H9 (cell line): Measurements from ENCODE around the gene POU2AF3. TPM values are rescaled to one million over a fixed set of nuclear protein-coding genes. Genes with fewer than 3 reads are reported as not detected.

Experiments used
- DNase-seq: peaks from one replicate; pipeline ENCODE4 v3.0.0-alpha.2; 2017
- H2AFZ ChIP-seq: one replicate; pipeline ENCODE4 v1.6.1; 2013; ENCODE audit warnings: mild to moderate bottlenecking, low read length, control low read depth, moderate library complexity
- H2AK5ac ChIP-seq: 2 replicates; pipeline ENCODE4 v1.6.1; 2013; ENCODE audit warnings: low read length, control low read depth, mixed read lengths; ENCODE audit not compliant: insufficient read length
- H2BK120ac ChIP-seq: one replicate; pipeline ENCODE4 v1.6.1; 2013; ENCODE audit warnings: low read depth, mild to moderate bottlenecking, low read length, control low read depth, inconsistent platforms; ENCODE audit not compliant: poor library complexity, severe bottlenecking
- H2BK12ac ChIP-seq: 2 replicates; pipeline ENCODE4 v1.6.1; 2013; ENCODE audit warnings: low read length, control low read depth, mixed read lengths, low read depth; ENCODE audit not compliant: insufficient read length
- H2BK15ac ChIP-seq: 2 replicates; pipeline ENCODE4 v1.6.1; 2013; ENCODE audit warnings: low read depth, low read length, control low read depth
- H2BK20ac ChIP-seq: one replicate; pipeline ENCODE4 v1.6.1; 2013; ENCODE audit warnings: low read depth, mild to moderate bottlenecking, low read length, control low read depth, inconsistent platforms; ENCODE audit not compliant: poor library complexity, severe bottlenecking
- H2BK5ac ChIP-seq: 2 replicates; pipeline ENCODE4 v1.6.1; 2013; ENCODE audit warnings: low read length, control low read depth, mixed read lengths; ENCODE audit not compliant: insufficient read length
- H3K14ac ChIP-seq: 2 replicates; pipeline ENCODE4 v1.6.1; 2013; ENCODE audit warnings: low read length, control low read depth; ENCODE audit not compliant: insufficient read depth
- H3K18ac ChIP-seq: 2 replicates; pipeline ENCODE4 v1.6.1; 2013; ENCODE audit warnings: low read depth, mild to moderate bottlenecking, mixed read lengths, low read length, control low read depth; ENCODE audit not compliant: insufficient read length
- H3K23ac ChIP-seq: 2 replicates; pipeline ENCODE4 v1.6.1; 2013; ENCODE audit warnings: low read length, control low read depth, mixed read lengths, low read depth; ENCODE audit not compliant: insufficient read length
- H3K23me2 ChIP-seq: 2 replicates; pipeline ENCODE4 v1.6.1; 2013; ENCODE audit warnings: low read depth, mild to moderate bottlenecking, mixed read lengths, low read length, control low read depth; ENCODE audit not compliant: insufficient read length, poor library complexity, severe bottlenecking
- H3K27ac ChIP-seq: 2 replicates; pipeline ENCODE4 v1.5.1; 2013; ENCODE audit warnings: low read length, control low read depth, mixed read lengths, low read depth; ENCODE audit not compliant: insufficient read length
- H3K27me3 ChIP-seq: 2 replicates; pipeline ENCODE4 v1.6.1; 2013; ENCODE audit warnings: low read length, control low read depth, inconsistent platforms; ENCODE audit not compliant: insufficient read depth
- H3K4ac ChIP-seq: 2 replicates; pipeline ENCODE4 v1.6.1; 2013; ENCODE audit warnings: low read depth, mild to moderate bottlenecking, control low read depth, inconsistent platforms, low read length, moderate library complexity
- H3K4me1 ChIP-seq: 2 replicates; pipeline ENCODE4 v1.6.1; 2013; ENCODE audit warnings: low read length, control low read depth, inconsistent platforms; ENCODE audit not compliant: insufficient read depth
- H3K4me2 ChIP-seq: 2 replicates; pipeline ENCODE4 v1.6.1; 2013; ENCODE audit warnings: low read length, control low read depth, mixed read lengths; ENCODE audit not compliant: insufficient read length, insufficient read depth
- H3K56ac ChIP-seq: 2 replicates; pipeline ENCODE4 v1.6.1; 2013; ENCODE audit warnings: low read depth, mild to moderate bottlenecking, mixed read lengths, low read length, control low read depth; ENCODE audit not compliant: insufficient read length
- H3K79me1 ChIP-seq: 2 replicates; pipeline ENCODE4 v1.6.1; 2013; ENCODE audit warnings: low read depth, mild to moderate bottlenecking, moderate library complexity, low read length, control low read depth, inconsistent platforms; ENCODE audit not compliant: insufficient read depth, poor library complexity, severe bottlenecking
- H3K79me2 ChIP-seq: 2 replicates; pipeline ENCODE4 v1.6.1; 2013; ENCODE audit warnings: low read length, control low read depth, inconsistent platforms; ENCODE audit not compliant: insufficient read depth
- H3K9ac ChIP-seq: 2 replicates; pipeline ENCODE4 v1.6.1; 2013; ENCODE audit warnings: low read length, control low read depth, mixed read lengths; ENCODE audit not compliant: insufficient read length; ENCODE audit errors: extremely low read depth
- H3K9me3 ChIP-seq: one replicate; pipeline ENCODE4 v1.6.1; 2013; ENCODE audit warnings: low read depth, low read length, inconsistent platforms; ENCODE audit not compliant: control insufficient read depth
- H3T11ph ChIP-seq: one replicate; pipeline ENCODE4 v1.6.1; 2013; ENCODE audit warnings: mild to moderate bottlenecking, low read length, control low read depth, inconsistent platforms
- H4K20me1 ChIP-seq: one replicate; pipeline ENCODE4 v1.6.1; 2013; ENCODE audit not compliant: control insufficient read depth, insufficient read length, insufficient read depth
- H4K5ac ChIP-seq: 2 replicates; pipeline ENCODE4 v1.6.1; 2013; ENCODE audit warnings: low read depth, mild to moderate bottlenecking, mixed read lengths, low read length, control low read depth; ENCODE audit not compliant: insufficient read length
- H4K8ac ChIP-seq: replicated peaks from 2 replicates; pipeline ENCODE4 v1.6.1; 2013; ENCODE audit warnings: low read length, control low read depth, mixed read lengths, low read depth; ENCODE audit not compliant: insufficient read length
- H4K91ac ChIP-seq: 2 replicates; pipeline ENCODE4 v1.6.1; 2013; ENCODE audit warnings: low read depth, mild to moderate bottlenecking, moderate library complexity, mixed read lengths, low read length, control low read depth; ENCODE audit not compliant: insufficient read length
- H3K27ac Mint-ChIP-seq, 3 experiments: 2 replicates in 2 of 3; 3 replicates in 1 of 3; pipeline ENCODE4 v1.8.0; 2020 to 2021; ENCODE audit warnings: mixed read lengths in 3 of 3, mild to moderate bottlenecking in 1 of 3, moderate library complexity in 1 of 3
- H3K27me3 Mint-ChIP-seq: 2 replicates; pipeline ENCODE4 v1.8.0; 2021; ENCODE audit warnings: low read depth, mild to moderate bottlenecking, moderate library complexity, mixed read lengths
- H3K36me3 Mint-ChIP-seq, 3 experiments: 2 replicates in 2 of 3; 3 replicates in 1 of 3; pipeline ENCODE4 v1.8.0; 2020 to 2021; ENCODE audit warnings: low read depth in 3 of 3, mixed read lengths in 3 of 3; ENCODE audit not compliant: insufficient read depth in 1 of 3
- H3K4me1 Mint-ChIP-seq, 2 experiments: 2 replicates each; pipeline ENCODE4 v1.8.0; 2020; ENCODE audit warnings: mixed read lengths in 2 of 2
- H3K4me3 Mint-ChIP-seq, 2 experiments: 2 replicates in 1 of 2; 3 replicates in 1 of 2; pipeline ENCODE4 v1.8.0; 2020 to 2021; ENCODE audit warnings: mild to moderate bottlenecking in 2 of 2, mixed read lengths in 2 of 2, moderate library complexity in 1 of 2
- H3K9me3 Mint-ChIP-seq, 2 experiments: 2 replicates in 1 of 2; 3 replicates in 1 of 2; pipeline ENCODE4 v1.8.0; 2020; ENCODE audit warnings: mild to moderate bottlenecking in 2 of 2, mixed read lengths in 2 of 2, moderate library complexity in 1 of 2
- CTCF ChIP-seq: fragments of 200-600 bp; sonication (generic); conservative IDR thresholded peaks from 3 replicates; pipeline ENCODE4 v1.8.0; 2021; ENCODE audit warnings: antibody characterized with exemption, mild to moderate bottlenecking
- WGBS: extraction: QIAGEN DNeasy Blood & Tissue Kit; methylation state at CpG from one replicate; pipeline ENCODE4 v1.1.7; 2013; ENCODE audit warnings: missing lambda C conversion rate, low lambda C conversion rate, mixed read lengths; ENCODE audit not compliant: insufficient read length; ENCODE audit errors: extremely low coverage; 5-methylcytosine and 5-hydroxymethylcytosine counted together
- total RNA-seq: library from RNA; stranded (reverse); gene quantifications from 2 replicates; pipeline ENCODE4 v1.2.1, GENCODE V29; 2021

POU2AF3 gene
- total RNA-seq, 1 experiment from 2014 or later, result 0.52 TPM

GRCh38 chr11:111250936-111251335 lies 47.4 kb upstream of the POU2AF3 start:
- H3K27me3 ChIP-seq, result no peaks in the 10 kb centered on the region
- no peak overlapping the region for H3K4ac ChIP-seq
- no peak overlapping the region for H3K4me2 ChIP-seq
- no peak for DNase-seq
- no peaks in the 10 kb centered on the region for H3K23me2 ChIP-seq
- no peak overlapping the region for H3K4me3 Mint-ChIP-seq
- no peaks in the 10 kb centered on the region for H3K27me3 Mint-ChIP-seq
- no peak overlapping the region for H3K23ac ChIP-seq
- no peaks in the 10 kb centered on the region for H4K20me1 ChIP-seq
- H2BK15ac ChIP-seq, result no peak overlapping the region
- no peaks in the 10 kb centered on the region for H3K36me3 Mint-ChIP-seq
- no peaks in the 10 kb centered on the region for H3K4me1 ChIP-seq
- H3K56ac ChIP-seq, result no peak overlapping the region
- H3K9me3 Mint-ChIP-seq, result no peaks in the 10 kb centered on the region
- H3K79me1 ChIP-seq, result no peaks in the 10 kb centered on the region
- no peak overlapping the region for H3K18ac ChIP-seq
- H2BK5ac ChIP-seq, result no peak overlapping the region
- H3T11ph ChIP-seq, result no peak overlapping the region
- H3K79me2 ChIP-seq, result no peaks in the 10 kb centered on the region
- H3K4me1 Mint-ChIP-seq, result no peaks in the 10 kb centered on the region; a peak in 1 of 4 replicates
- no peak overlapping the region for H3K14ac ChIP-seq
- no peak overlapping the region for H2AK5ac ChIP-seq
- WGBS, result no CpG with 5 or more reads among the region's 2 CpGs
- no peak overlapping the region for H4K91ac ChIP-seq
- H3K27ac Mint-ChIP-seq, result no peak overlapping the region
- no peak overlapping the region for H4K8ac ChIP-seq
- no peak overlapping the region for H2BK20ac ChIP-seq
- H2BK120ac ChIP-seq, result no peak overlapping the region
- no peaks in the 10 kb centered on the region for H3K9me3 ChIP-seq
- H4K5ac ChIP-seq, result no peak overlapping the region
- TF ChIP-seq CTCF, result no peak
- H2AFZ ChIP-seq, result no peak overlapping the region
- no peak overlapping the region for H2BK12ac ChIP-seq
- no peak overlapping the region for H3K9ac ChIP-seq
- no peak overlapping the region for H3K27ac ChIP-seq
